Fibroblast of skin of abdomen (primary cell): ENCODE results near the gene SNAP29.
"Not testable (repeated sequence)": the region's sequence is repeated elsewhere in the genome, so short reads cannot be mapped to it uniquely, and the experiment has no call there.

Experiments
- DNase-seq: peaks from one replicate; pipeline ENCODE4 v3.0.0-alpha.2; 2013

Gene SNAP29

DNA sequence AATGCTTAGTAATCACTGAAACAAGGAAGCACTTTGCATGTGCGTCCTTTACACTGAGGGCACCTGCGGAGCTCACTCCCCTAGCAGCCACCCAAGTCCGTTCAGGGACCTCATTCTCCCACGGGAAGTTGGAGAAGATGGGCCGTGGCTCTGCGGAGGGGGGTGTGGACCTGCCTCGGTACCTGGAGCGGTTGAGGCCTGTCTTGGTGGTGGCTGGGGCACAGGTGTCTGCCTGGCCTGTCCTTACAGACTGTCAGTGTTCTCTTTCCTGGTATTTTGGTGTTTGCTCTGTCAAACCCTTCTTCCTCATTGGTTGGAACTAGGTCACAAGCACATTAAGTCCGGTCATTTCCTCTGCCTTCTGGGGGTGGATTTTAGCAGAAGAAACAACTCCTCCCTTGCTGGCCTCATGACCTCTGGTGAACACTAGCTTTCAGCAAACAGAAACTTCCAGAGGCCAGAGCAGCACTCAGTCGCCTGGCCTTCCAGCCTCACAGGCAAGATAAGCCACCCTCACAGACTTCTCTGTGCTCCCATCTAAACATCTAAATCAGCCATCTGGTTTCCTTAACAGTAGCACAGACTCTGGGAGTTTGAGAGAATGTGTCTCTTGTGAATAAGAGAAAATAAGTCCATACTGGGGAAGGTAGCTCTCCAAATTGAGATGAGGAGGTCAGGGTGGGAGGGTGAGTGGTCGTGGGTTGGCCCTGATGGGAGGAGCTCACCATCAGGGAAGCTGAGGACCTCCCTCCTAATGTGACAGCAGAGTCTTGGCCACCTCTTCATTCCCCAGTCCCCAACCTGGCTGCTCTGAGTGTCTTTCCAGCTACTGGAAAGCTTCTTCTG, 8.6 kb downstream of the SNAP29 start:
- DNase-seq: no peak

DNA sequence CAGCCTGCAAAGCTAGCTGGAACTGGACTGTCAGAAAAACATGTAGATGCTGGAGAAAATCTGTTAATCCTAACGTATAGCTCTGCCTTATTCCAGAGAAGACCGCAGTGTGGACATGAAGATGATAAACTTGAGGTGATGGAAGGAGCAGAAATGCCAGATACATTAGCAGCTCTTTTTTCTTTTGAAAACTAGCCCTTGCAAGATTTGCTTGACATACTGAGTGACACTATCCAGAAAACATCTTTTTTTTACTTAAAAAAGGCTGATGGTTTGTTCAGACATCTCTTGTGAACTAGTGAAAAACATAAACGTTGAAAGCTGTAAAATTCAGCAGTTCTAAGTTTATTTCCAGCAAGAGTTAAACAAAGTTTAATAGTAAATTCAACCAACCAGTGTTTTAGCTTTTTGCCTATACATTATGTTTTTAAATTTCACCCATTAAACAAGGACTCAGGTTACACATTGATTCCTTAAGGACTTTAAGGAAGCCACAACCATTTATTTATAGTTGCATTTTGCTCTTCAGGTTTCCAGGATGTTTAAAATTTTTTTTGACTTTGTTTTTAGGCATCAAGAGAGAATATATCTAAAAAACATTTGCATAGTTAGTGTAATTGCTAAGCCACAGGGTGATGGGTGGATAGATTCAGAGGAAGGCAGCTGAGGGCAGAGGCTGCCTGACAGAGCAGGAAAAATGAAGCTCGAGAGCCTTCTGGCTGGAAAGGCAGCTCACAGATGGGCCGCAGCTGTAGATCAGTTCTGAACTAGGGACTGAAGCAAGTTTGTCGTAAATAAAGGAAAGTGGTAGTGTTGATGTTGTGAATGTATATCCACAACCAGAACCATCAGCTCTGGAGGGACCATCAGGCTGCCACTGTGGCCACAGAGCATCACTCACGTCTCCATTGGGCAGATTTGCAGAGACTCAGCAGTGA, 9.5 kb downstream of the SNAP29 start:
- no peak for DNase-seq

DNA sequence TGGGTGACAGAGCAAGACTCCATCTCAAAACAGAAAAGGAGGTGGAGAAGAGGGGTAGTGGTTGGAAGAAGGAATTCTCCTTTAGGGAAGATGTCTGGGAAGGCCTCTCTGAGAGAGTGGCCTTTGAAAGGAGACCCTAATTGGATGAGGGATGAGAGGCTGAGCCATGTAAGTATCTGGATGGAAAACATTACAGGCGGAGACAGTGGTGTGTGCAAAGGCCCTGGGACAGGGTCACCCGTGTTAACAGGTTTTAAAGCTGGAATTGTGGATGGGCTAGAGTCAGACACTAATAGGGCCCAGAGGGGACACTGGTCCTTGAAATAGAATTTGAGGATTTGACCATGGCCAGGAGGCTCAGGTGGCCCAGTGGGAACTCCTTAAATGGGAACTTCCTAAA, 10.4 kb downstream of the SNAP29 start:
- DNase-seq: no peak

DNA sequence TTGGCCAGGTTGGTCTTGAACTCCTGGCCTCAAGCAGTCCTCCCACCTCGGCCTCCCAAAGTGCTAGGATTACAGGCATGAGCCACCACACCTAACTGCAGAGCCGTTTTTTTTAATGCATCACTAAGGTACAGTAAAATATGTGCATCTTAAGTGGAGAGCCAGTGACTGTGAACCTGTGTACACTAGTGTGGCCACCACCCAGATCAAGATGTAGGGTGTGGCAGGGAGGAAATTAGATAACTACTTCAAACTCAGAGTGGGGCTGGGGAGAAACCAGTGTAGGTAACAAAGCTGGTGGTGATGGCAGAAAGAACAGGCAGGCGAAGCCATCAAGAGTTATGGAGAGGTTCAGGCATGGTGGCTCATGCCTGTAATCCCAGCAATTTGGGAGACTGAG, 14.4 kb downstream of the SNAP29 start:
- DNase-seq: no peak

DNA sequence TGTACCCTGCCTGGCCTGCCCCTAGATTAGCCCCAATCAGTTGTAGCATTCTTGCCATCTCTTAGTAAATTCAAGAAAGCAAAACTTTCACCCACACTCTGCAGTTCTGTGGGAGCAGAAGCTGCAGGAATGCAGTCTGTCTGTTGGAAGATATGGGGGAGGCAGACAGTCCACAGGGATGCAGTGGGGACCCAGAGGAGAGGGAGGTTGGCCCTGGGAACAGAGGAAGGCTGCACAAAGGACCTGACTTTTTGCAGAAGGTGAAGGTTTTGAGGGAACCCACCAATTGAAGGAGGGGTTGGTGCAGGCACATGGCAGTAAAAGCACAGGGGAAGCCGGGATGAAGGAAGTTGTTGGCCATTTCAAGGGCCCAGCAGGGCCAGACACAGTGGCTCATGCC, 16.5 kb downstream of the SNAP29 start:
- DNase-seq: no peak

GRCh38 chr22:20877715-20878114, 18.9 kb downstream of the SNAP29 start:
- no peak for DNase-seq

- no peak for DNase-seq
Measured at GRCh38 chr22:20881231-20881630, 22.4 kb downstream of the SNAP29 start.

- no peak for DNase-seq
Measured at GRCh38 chr22:20881869-20882815, 23.3 kb downstream of the SNAP29 start.

DNA sequence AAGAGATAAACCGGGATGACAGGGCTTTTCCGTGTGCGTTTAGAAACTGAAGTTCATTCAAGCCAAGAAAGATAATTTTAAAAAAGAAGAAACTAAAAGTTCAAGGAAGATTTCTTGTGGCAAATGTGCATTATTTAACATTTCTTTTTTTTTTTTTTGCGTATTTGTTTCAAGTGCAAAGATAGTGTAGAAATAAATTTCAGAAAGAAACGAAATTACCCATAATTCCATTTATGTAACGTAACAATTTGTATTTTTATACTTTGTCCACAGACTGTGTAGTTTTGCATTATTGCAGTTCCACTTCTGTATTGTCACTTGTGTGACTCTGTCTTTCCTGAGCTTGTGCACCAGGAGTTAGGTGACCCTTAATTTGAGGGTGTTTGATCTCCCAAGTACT, 24.0 kb downstream of the SNAP29 start:
- no peak for DNase-seq

- DNase-seq: no peak
Measured at GRCh38 chr22:20884454-20884853, 25.6 kb downstream of the SNAP29 start.

DNA sequence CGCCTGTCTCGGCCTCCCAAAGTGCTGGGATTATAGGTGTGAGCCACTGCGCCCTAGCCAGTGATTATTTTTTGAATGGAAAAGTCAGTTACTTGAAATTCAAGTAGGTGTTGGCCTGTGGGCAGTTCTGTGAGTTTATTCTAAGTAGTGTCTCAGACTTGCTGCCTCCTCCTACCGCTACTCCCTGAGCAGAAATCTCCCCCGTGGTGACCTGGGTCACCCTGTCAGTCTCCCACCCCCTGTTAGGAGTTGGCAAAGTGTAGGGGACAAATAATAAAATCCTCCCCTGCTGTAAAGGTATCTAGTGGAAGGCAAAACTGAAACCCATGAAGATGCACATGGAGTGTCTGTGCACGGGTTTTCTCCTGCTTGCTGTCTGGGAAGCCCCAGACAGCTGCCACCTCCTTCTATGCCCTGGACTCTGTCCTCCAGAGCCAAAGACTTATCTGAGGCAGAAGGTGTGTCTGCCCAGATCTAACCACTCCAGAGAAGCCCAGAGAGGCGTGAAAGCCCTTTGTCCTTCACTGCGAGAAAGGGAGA, 26.3 kb downstream of the SNAP29 start:
- DNase-seq: no peak

GRCh38 chr22:20885557-20886323, 26.9 kb downstream of the SNAP29 start:
- DNase-seq: peak; percentile 60

DNA sequence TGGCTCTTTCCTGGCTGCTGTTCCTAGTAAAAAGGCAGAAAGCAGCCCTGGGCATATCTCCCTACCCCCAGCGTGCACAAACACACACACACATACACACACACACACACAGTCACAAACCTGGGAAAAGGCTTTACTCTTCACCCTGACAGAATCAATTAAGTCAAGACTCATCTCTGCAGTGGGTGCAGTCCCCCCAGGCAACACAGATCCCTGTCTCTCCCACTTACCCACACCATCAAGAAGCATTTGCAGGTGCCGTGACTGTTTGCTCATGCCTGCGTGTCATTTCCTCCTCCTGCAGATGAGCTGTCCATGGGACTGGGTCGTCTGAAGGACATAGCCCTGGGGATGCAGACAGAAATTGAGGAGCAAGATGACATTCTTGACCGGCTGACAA, 28.6 kb downstream of the SNAP29 start:
- DNase-seq: no peak

DNA sequence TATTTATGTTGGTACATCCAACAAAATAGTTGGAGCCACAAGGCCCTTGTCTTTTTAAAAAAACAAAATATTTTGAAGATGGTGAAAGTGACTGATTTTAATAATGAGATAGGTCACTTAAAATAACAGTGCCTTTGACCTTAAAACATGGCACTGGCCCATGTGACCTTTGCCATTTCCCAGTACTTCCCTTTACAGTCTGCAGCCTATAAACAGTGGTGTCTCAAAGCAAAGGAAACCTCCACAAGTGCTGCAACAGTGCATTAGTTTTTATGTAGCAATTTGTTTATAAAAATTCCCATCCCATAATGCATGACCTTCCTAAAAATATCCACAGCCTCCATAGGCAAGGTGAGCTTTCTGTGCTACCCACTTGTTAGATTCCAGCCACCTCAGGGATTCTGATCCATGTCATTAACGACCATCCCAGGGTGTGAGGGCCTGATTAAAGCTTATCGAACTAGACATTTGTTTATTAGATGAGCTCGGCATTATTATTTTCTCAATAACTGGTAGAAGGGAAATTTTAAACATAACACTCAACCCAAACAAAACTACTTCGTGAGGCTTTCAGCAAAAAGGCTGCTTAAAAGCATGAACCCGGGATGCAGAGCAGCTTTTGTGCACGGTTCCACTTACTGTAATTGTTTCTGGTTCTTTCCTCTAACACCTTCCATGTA, 30.4 kb downstream of the SNAP29 start:
- no peak for DNase-seq

DNA sequence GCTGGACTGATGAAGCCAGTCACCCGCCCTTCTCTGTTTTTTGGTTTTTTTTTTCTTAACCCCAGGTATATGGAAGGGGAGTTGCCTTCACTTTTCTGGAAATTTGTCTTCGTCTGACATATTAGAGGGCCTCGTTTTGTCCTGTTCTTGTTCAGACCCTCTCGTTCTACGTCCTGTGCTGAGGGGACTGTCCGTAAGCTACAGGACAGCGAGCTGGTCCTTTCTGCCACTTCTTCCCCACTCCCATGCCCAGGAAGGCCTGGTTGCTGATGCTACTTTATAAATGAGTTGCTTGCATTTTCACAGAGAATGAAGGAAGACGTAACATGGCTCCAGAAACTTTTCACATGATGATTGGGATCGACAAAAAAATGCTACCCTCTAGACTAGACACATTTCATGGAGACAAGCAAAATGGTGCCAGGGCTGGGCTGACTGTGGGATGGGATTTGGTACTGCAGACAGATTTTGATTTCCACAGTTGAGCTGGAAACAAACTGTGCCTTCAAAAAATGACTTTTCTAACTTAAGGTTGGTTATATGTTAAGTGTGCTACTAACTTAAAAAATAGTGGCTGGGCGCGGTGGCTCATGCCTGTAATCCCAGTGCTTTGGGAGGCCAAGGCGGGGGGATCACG, 31.2 kb downstream of the SNAP29 start:
- DNase-seq: no peak

GRCh38 chr22:20890975-20891374, 32.2 kb downstream of the SNAP29 start:
- DNase-seq: no peak

DNA sequence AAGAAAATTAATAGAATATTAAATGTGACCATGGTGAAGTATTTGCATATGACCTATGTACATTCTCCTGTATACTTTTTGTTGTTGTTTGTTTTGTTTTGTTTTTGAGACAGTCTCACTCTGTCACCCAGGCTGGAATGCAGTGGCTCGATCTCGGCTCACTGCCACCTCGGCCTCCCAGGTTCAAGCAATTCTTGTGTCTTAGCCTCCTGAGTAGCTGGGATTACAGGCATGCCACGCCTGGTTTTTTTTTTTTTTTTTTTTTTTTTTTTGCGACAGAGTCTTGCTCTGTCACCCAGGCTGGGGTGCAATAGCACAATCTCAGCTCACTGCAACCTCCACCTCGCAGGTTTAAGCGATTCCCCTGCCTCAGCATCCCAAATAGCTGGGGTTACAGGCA, 38.9 kb downstream of the SNAP29 start:
- not testable (repeated sequence) for DNase-seq

DNA sequence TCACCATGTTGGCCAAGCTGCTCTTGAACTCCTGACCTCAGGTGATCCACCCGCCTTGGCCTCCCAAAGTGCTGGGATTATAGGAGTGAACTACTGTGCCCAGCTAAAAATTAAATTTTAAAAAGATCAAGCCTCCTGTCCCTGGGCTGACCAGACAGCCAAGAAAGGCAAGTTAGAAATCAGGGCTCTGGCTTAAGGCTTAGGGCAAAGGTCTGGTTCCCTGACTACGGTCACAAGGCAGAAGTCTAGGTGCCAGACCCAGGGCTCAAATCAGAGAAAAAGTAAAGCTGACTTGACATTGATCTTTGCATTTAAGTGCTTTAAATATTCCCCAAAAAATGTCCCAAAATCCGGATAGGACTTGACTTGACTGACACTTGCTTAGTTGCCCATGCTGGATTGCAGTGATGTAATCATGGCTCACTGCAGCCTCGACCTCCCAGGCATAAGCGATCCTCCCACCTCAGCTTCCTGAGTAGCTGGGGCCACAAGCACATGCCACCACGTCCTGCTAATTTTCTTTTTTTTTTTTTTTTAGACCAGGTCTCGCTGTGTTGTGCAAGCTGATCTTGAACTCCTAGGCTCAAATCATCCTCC, 41.1 kb downstream of the SNAP29 start:
- DNase-seq: no peak

DNA sequence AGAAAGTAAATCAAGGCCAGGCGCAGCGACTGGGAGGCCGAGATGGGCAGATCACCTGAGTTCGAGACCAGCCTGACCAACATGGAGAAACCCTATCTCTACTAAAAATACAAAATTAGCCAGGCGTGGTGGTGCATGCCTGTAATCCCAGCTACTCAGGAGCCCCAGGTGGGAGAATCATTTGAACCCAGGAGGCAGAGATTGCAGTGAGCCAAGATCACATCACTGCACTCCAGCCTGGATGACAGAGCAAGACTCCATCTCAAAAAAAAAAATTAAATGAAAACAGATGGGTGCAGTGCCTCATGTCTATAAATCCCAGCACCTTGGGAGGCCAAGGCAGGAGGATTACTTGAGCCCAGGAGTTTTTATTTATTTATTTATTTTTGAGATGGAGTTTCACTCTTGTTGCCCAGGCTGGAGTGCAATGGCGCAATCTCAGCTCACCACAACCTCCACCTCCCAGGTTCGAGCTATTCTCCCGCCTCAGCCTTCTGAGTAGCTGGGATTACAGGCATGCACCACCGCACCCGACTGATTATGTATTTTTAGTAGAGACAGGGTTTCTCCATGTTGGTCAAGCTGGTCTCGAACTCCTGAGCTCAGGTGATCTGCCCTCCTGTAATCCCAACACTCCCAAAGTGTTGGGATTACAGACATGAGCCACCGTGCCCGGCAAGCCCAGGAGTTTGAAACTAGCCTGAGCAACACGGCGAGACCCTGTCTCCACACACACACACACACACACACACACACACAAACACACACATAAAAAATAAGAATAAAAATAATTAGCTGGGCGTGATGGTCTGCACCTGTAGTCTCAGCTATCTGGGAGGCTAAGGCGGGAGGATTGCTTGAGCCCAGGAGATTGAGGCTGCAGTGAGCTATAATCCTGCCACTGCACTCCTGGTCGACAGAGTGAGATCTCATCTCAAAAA, 42.6 kb downstream of the SNAP29 start:
- DNase-seq: peak; percentile 18
